Small intestine (tissue), 7 donors: Measurements from ENCODE around the gene TTC23. TPM values are rescaled to one million over a fixed set of nuclear protein-coding genes. Genes with fewer than 3 reads are reported as not detected.

Experiments used
- DNase-seq, 2 donors: peaks; one replicate each; pipeline versions ENCODE4 v3.0.0 to v3.0.0-alpha.2; 2013
- FAIRE-seq: peaks from 2 replicates; lab custom pipeline; 2012; peaks lifted over from hg19 to GRCh38; lab: Jason Lieb, UNC
- H3K27ac ChIP-seq, 3 donors: one replicate each; pipeline ENCODE4 v1.5.1; 2013; ENCODE audit warnings: low read length in 2 of 3, mild to moderate bottlenecking in 2 of 3, control low read depth in 1 of 3, inconsistent platforms in 1 of 3, low read depth in 1 of 3, moderate library complexity in 1 of 3
- H3K27me3 ChIP-seq, 3 donors: one replicate each; pipeline ENCODE4 v1.6.1; 2013; ENCODE audit warnings: low read length in 3 of 3, inconsistent platforms in 1 of 3; ENCODE audit not compliant: control insufficient read depth in 3 of 3, insufficient read depth in 3 of 3
- H3K36me3 ChIP-seq, 3 donors: one replicate each; pipeline ENCODE4 v1.6.1; 2013; ENCODE audit warnings: low read length in 3 of 3, inconsistent platforms in 1 of 3, low read depth in 1 of 3, mild to moderate bottlenecking in 1 of 3, moderate library complexity in 1 of 3; ENCODE audit not compliant: control insufficient read depth in 3 of 3, insufficient read depth in 2 of 3
- H3K4me1 ChIP-seq, 3 donors: one replicate each; pipeline ENCODE4 v1.6.1; 2013; ENCODE audit warnings: low read length in 2 of 3, inconsistent platforms in 1 of 3, low read depth in 1 of 3, mild to moderate bottlenecking in 1 of 3, moderate library complexity in 1 of 3; ENCODE audit not compliant: control insufficient read depth in 3 of 3, insufficient read depth in 2 of 3
- H3K4me3 ChIP-seq, 3 donors: one replicate each; pipeline ENCODE4 v1.5.1; 2013; ENCODE audit warnings: low read length in 3 of 3, control low read depth in 1 of 3, inconsistent platforms in 1 of 3, low read depth in 1 of 3, mild to moderate bottlenecking in 1 of 3, moderate library complexity in 1 of 3
- H3K9me3 ChIP-seq, 2 donors: one replicate each; pipeline ENCODE4 v1.6.1; 2013; ENCODE audit warnings: low read depth in 1 of 2, low read length in 1 of 2; ENCODE audit not compliant: control insufficient read depth in 2 of 2, insufficient read depth in 1 of 2
- WGBS, 3 donors: extraction: QIAGEN DNeasy Blood & Tissue Kit; methylation state at CpG; one replicate each; pipeline ENCODE4 v1.1.7; 2013; 5-methylcytosine and 5-hydroxymethylcytosine counted together
- polyA plus RNA-seq, 4 donors: library from polyadenylated mRNA; stranded (reverse) in 3 of 4; unstranded in 1 of 4; fragments of 200-250 nt in 3 of 4; fragments of 120-200 nt in 1 of 4; gene quantifications; one replicate each; pipeline versions ENCODE4 v1.2.1 to v1.2.3, GENCODE V29; 2013
- donor health status: healthy with polysubstance abuse.
- donor health status: control.
- donor health status: control.
- donor health status: Bipolar disorder and iron deficiency.
- donor health status: healthy.

Gene TTC23
- polyA plus RNA-seq, 4 donors, result 3.6 to 17.2 (median 6.3) TPM

DNA sequence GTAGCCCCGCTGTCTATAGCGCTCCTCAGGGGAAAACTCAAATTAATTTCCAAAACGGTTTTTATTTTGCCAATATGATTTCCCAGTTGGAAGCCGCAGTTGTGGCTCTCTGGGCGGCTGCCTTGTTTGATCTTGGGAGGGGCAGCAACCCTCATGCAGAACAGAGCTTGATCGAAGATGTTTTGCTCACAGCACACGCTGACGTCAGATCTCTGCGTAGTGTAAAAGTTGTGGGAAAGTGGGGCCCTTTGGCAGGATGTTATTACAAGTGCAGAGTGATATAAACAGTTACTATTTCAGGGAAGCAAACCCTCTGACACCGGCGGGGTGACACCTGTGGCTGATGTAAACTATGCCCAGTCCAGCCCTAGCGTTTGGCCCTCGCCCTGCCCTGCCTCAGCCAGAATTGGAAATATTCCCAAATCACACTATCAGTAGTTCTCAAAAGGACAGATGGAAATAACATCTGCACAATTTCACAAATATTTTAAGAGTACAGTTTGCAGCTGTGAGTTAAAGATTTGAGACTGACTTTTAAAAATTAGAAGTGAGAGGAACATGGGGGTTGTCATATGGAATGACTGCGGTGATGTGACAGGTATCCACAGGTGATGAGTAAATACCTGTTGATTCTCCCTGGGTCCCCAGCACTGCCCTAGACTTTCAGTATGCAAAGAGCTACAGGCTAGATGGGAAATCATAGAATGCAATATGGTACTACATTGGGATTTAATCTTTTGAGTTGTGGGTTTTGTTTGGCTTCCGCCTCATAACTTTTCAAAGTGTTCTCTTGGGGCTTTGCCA, 142.8 kb downstream of the TTC23 start:
- H3K9me3 ChIP-seq, result no peaks in the 10 kb centered on the region
- no peaks in the 10 kb centered on the region for H3K36me3 ChIP-seq
- H3K27ac ChIP-seq, result peak overlapping the region in 1 of 3 donors; percentile 38
- peaks cover 0 to 33% (median 0%) of the 10 kb centered on the region in 3 donors for H3K27me3 ChIP-seq
- no peaks in the 10 kb centered on the region for H3K4me1 ChIP-seq
- FAIRE-seq, result no peak
- 36 to 47% (median 40%) methylated on average over 15 of the region's 15 CpGs for WGBS, 3 donors
- peak; percentile 21 to 28 for DNase-seq
- peak overlapping the region in 2 of 3 donors; percentile 35 to 58 for H3K4me3 ChIP-seq

DNA sequence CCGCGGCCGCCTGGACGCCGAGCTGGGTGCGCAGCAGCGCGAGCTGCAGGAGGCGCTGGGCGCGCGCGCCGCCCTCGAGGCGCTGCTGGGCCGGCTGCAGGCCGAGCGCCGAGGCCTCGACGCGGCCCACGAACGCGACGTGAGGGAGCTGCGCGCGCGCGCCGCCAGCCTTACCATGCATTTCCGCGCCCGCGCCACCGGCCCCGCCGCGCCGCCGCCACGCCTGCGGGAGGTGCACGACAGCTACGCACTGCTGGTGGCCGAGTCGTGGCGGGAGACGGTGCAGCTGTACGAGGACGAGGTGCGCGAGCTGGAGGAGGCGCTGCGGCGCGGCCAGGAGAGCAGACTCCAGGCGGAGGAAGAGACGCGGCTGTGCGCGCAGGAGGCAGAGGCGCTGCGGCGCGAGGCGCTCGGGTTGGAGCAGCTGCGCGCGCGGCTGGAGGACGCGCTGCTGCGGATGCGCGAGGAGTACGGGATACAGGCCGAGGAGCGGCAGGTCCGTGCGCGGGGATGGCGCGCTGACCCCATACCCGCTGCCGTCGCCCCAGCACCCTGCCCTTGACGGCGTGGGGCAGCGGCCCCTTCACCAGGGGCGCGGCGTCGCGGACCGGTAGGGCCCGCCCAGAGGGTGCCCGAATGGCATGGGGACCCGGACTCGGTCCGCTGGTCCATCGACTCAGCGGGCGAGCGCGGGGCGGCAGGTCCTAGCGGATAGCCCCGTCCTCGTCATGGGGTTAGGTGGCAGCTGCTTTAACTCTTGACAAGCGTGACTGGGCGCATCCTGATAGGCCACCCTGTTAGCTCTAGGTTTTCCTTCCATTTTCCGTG, 143.7 kb downstream of the TTC23 start:
- Histone ChIP-seq H3K4me3 (peak overlapping the region; percentile 32 to 58 (median 35)), H3K36me3 (no peaks in the 10 kb centered on the region), H3K4me1 (no peaks in the 10 kb centered on the region), H3K27me3 (peaks cover 0 to 37% (median 0%) of the 10 kb centered on the region in 3 donors), H3K9me3 (no peaks in the 10 kb centered on the region), H3K27ac (peak overlapping the region in 2 of 3 donors; percentile 42 to 65)
- 2% methylated on average over 56 to 116 of the region's 116 CpGs for WGBS, 3 donors
- FAIRE-seq (no peak), DNase-seq (peak; percentile 65 to 79)

DNA sequence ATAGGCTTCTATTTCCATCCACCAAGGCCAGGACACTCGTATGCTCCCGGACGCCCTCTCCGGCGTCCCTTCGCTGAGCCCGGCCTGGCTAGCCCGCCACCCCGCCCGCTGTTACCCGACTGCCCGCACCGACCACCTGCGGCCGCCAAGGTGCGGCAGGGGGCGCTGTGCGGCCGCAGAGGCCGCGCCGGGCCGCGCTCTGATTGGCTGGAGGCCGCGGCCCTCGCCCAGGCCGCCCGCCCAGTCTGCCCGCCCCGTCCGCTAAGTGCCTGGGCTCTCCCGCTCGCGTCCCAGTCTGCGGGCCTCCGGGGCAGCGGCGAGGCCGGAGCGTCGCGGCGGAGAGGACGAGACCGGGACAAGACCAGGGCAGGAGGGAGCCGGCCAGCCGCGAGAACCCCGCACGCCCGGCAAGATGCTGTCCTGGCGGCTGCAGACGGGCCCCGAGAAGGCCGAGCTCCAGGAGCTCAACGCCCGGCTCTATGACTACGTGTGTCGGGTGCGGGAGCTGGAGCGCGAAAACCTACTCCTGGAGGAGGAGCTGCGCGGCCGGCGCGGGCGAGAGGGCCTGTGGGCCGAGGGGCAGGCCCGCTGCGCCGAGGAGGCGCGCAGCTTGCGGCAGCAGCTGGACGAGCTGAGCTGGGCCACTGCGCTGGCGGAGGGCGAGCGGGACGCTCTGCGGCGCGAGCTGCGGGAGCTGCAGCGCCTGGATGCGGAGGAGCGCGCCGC, 144.4 kb downstream of the TTC23 start, which contains the start of gene SYNM:
Gene SYNM, plus strand, starts transcription at position 293 of the 726 bp plus-strand sequence. Its CDS starts 120 bp downstream, at position 413.
- 1 to 2% (median 1%) methylated on average over 65 to 91 of the region's 91 CpGs for WGBS, 3 donors
- FAIRE-seq, result no peak
- H3K36me3 ChIP-seq, result no peaks in the 10 kb centered on the region
- H3K27me3 ChIP-seq, result peaks cover 0 to 41% (median 0%) of the 10 kb centered on the region in 3 donors
- peak within 1 kb of the TSS; percentile 37 to 65 (median 42) for H3K27ac ChIP-seq
- DNase-seq, result peak; percentile 82 to 87
- peak within 1 kb of the TSS; percentile 32 to 58 (median 37) for H3K4me3 ChIP-seq
- H3K9me3 ChIP-seq, result no peaks in the 10 kb centered on the region
- H3K4me1 ChIP-seq, result no peaks in the 10 kb centered on the region

DNA sequence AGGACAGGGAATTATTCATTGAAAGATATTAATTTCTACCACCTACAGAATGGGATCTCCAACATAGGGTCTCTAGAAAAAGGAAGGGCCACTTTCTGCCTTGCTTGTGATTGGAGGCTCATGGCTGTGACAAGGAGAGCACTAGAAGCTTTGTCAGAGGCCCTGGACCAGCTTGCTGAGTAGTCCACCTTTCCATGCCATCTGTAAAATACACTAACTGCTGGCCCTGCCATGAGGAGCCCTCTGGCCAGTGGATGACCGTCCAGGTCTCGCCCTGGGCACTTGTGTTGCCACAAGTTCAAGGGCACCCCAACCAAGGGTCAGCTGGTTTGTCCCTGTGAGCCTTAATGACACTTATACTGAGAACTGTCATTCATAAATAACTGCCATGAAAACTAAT, 146.1 kb downstream of the TTC23 start:
- Histone ChIP-seq H3K36me3 (no peaks in the 10 kb centered on the region), H3K4me3 (no peak overlapping the region), H3K9me3 (no peaks in the 10 kb centered on the region), H3K27ac (no peak overlapping the region), H3K4me1 (no peaks in the 10 kb centered on the region), H3K27me3 (peaks cover 0 to 53% (median 3%) of the 10 kb centered on the region in 3 donors)
- 76 to 89% (median 88%) methylated on average over 2 of the region's 2 CpGs for WGBS, 3 donors
- DNase-seq (no peak), FAIRE-seq (no peak)

DNA sequence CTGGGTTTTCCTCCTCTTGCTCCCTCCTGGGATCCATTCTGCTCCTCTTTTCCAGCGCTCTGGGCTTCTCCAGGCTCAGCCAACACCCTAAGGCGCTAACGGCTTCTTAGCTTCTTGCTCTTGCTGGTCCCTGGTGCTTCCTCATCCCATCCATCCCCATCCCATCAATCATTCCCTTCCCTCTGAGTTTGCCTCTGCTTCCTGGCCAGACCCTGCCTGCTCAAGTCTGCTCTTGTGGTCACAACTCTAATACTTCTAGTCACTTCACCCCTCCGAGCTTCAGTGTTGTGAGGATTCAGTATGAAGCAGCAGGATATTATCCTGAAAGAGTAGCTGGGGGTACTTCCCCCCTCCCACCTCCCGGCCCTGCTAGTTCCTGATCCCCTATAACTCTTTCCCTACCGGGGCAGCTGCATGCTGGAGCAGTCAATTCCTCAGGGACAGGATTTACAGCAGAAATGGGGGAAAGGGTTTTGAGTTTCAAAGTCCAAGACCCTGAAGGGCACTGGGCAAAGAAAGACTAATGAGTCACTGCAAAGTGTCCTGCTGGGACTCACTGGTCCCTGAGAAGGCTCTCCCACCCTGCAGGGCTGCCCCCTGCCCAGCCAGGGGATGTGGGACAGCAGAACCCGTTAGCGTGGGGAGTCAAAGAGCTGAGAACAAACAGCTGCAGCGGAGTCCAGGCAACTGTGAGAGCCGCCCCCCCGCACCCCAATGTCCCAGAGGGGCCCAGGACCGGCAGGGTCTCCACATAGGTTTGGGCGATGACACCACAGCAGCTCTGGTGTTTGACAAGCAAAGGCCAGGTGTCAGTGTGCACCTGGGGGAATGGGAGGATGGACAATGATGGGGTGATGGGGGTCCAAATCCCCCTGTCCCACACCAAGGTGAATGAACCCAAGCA, 146.8 kb downstream of the TTC23 start:
- DNase-seq, result no peak
- Histone ChIP-seq H3K4me1 (no peaks in the 10 kb centered on the region), H3K27me3 (peaks cover 0 to 53% (median 3%) of the 10 kb centered on the region in 3 donors), H3K27ac (no peak overlapping the region), H3K36me3 (no peaks in the 10 kb centered on the region), H3K9me3 (no peaks in the 10 kb centered on the region), H3K4me3 (no peak overlapping the region)
- WGBS, 3 donors, result 72 to 81% (median 75%) methylated on average over 13 of the region's 13 CpGs
- no peak for FAIRE-seq

DNA sequence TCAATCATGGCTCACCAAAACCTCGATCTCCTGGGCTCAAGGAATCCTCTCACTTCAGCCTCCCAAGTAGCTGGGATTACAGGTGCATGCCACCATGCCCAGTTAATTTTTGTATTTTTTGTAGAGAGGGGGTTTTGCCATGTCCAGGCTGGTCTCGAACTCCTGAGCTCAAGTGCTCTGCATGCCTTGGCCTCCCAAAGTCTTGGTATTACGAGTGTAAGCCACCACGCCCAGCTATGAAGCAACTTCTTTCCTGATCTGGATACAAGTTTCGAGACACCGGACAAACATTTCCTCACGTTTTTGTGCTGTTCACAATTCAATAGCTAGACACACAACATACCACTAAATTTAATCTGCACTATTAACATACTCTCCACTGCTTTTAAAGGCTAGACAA, 147.9 kb downstream of the TTC23 start:
- no peak overlapping the region for H3K27ac ChIP-seq
- H3K4me3 ChIP-seq, result no peak overlapping the region
- H3K4me1 ChIP-seq, result no peaks in the 10 kb centered on the region
- H3K36me3 ChIP-seq, result no peaks in the 10 kb centered on the region
- DNase-seq (no peak), FAIRE-seq (no peak)
- 64 to 84% (median 80%) methylated on average over 7 of the region's 7 CpGs for WGBS, 3 donors
- peaks cover 0 to 48% (median 3%) of the 10 kb centered on the region in 3 donors for H3K27me3 ChIP-seq
- H3K9me3 ChIP-seq, result no peaks in the 10 kb centered on the region

DNA sequence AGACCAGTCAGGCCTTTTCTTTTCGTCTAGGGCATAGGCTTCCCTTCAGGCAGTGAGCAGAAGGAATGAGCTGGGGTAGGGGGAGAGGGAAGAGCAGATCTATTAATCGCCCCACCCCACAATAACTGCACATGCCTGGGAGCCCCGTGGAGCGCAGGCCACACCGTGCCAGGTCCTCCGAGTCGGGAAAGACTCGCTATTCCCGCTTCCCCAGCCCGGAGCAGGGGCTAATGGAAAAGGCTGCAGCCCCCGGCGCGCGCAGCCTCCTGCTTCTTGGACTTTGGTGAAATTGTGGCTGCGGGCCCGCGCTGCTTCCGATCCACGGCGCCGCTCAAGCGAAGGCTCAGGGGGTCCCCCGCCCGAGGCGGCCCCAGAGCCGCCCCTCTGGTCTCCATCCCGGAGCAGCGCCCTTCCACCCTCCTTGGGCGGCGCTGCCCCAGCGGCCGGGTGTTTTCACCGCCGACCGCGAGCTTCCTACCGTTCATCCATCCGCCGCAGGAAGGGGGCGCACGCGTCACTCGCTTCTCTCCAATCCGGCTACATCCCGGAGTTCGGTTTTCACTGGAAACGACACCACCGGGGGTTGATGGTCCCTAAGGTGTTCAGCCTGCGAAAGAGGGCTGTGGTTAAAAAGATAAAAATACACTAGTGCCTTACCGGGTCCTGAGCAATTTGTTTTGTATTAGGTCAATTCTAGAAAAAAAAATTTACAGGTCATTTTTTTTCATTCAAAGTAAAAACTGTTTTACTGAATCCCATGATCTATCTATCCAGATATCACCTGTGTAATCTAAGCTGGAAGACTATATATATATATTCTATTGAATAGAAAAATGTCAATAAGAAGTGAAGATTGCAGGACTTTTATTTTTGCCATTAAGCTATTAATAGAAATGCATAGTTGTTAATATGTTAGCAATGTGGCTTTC, 148.9 kb downstream of the TTC23 start:
- Histone ChIP-seq H3K27ac (no peak overlapping the region), H3K27me3 (peaks cover 0 to 44% (median 3%) of the 10 kb centered on the region in 3 donors), H3K9me3 (no peaks in the 10 kb centered on the region), H3K4me3 (peak overlapping the region in 1 of 3 donors; percentile 27), H3K36me3 (no peaks in the 10 kb centered on the region), H3K4me1 (no peaks in the 10 kb centered on the region)
- DNase-seq, result peak; percentile 68 to 82
- no peak for FAIRE-seq
- 3 to 4% (median 3%) methylated on average over 43 to 50 of the region's 50 CpGs for WGBS, 3 donors
